NCI-H82 treated with DMSO at 0.1 percent for 48 hours (cell line): ENCODE results near the gene ANKRD13B.
A peak's percentile ranks its signal among the peaks of the same experiment; 100 is the strongest.
"Not testable (repeated sequence)": the region's sequence is repeated elsewhere in the genome, so short reads cannot be mapped to it uniquely, and the experiment has no call there.

Experiments used
- DNase-seq: peaks from one replicate; lab custom pipeline; 2025; ENCODE audit not compliant: unreplicated experiment; lab: John Stamatoyannopoulos, UW

Gene ANKRD13B

GRCh38 chr17:29640981-29641642 lies 48.2 kb downstream of the ANKRD13B start:
- DNase-seq = no peak

DNA sequence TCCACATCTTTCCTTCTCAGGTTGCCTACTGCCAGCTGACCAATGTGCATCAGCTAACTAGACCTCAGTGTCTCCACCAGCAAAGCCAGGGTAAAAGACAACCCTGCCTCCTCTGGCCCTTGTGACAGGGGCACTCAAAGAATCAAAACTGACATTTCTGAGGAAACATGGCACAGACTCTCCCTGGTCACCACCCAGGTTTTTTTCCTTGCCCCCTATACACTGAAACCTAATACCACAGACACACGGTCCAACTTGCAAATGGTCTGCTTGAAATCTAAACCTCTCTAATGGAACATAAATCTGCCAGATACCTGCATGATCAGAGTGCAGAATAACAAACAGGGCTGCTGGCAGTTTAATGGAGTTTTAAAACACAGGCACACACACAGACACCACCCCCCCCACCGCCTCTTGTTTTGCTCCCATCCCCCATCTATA lies 49.3 kb downstream of the ANKRD13B start:
- peak; percentile 63 for DNase-seq

- no peak for DNase-seq
Measured at GRCh38 chr17:29643817-29644160, 50.9 kb downstream of the ANKRD13B start.

- DNase-seq = no peak
Measured at GRCh38 chr17:29645515-29646051, 52.7 kb downstream of the ANKRD13B start.

DNA sequence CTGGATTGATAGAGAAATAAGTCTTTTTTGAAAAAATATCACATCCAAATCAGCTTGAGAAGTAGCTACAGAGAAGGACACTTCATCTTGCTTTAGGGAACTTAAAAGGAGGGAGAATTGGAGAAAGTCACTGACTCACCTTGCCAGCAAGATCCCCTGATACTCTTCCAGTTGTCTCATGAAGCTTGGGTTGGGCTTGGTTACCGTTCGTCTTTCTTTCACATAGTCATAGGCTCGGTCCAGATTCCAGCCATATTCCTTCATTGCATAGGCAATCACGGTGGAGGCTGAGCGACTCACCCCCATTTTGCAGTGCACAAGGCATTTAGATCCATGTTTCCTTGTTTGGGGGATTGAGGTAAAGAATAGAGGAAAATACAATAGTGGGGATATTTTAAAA lies 55.1 kb downstream of the ANKRD13B start:
- DNase-seq = no peak

- DNase-seq = no peak
Measured at GRCh38 chr17:29649359-29649758, 56.4 kb downstream of the ANKRD13B start.

DNA sequence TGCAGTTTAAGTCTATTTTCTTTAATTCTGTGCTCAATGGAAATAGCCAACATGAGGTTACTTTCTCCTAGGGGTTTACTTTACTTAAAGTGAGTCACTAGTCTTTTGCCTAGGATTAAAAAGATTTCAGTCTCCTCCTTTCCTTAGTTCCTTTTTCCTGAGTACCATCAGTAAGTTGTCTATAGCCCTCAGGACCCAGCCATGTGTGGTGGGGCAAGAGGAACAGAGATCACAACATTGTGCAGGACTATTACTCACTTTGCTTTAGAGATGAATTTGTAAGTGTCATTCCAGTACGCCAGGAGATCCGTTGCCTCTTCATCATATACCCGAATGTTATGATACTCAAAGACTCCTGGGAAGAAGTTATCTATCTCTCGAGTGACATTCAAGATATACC lies 57.5 kb downstream of the ANKRD13B start:
- no peak for DNase-seq

GRCh38 chr17:29651913-29652312 lies 59.0 kb downstream of the ANKRD13B start:
- DNase-seq = not testable (repeated sequence)

DNA sequence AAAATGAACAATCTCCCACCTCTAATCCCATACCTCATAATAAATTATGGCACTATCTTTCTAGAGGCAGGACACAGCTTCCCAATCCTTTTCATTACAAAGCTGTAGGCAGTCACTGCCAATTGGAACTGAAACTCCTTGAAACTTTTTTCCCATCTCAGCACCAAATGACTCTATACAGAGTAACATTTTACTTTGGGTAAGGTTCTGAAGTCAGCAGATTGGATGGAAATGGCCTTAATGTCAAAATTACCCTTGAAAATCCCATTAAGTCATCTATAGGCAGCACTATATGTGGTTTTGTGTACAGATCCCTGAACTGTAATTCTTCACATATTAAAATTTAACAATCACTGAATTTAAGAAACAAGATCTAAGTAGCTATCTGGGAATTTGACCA lies 60.0 kb downstream of the ANKRD13B start:
- no peak for DNase-seq

DNA sequence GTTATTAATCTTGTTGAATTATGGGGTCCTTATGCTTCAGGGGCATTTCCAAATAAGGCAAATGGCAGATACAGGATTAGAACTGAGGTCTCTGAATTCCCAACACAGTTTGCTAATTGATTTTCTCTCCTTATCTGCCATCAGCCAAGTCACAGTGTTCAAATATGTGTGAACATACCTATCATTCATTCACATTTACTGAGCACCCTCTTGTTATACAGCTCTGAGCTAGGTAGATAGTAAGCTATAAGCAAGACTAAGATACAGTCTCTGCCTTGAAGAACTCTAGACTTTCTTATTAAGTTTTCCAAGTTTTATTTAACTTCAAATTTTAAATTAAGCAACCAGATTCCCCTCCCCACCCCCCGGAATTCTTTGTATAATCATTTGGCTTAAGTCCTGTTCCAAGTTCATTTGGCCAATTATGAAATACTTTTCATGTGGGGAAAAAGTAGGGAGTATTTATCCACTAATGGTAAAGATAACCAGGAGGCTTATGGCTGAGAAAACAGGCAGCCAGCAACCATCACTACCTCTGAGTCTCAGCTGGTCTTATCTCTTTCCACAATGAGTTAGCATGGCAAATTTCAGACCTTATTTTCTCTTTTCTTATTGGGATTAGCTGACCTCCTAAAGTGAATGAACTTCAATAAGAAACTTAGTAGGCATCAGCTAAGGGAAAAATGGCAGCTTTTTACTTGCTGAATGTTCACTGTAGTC lies 61.2 kb downstream of the ANKRD13B start:
- DNase-seq = no peak

- no peak for DNase-seq
Measured at GRCh38 chr17:29655323-29655722, 62.4 kb downstream of the ANKRD13B start.

- no peak for DNase-seq
Measured at GRCh38 chr17:29659155-29659554, 66.2 kb downstream of the ANKRD13B start.

DNA sequence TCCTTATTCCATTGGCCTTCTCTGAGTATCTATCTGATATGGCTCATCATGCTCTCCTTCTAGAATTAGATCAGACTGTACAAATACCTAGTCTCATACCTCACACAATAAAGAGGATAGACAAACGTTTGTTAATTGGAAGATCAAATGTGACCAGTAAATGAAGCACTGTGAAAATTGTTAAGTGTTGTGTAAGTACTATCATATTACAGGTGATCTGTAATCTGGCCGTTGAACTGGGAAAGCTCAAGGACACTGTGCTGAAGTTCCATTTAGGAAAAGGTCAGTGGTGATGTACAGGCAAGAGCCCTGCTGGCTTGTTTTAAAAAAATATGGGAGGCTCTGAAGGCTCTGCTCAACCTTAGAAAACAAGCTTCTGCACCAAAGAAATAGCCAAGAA lies 68.3 kb downstream of the ANKRD13B start:
- no peak for DNase-seq

DNA sequence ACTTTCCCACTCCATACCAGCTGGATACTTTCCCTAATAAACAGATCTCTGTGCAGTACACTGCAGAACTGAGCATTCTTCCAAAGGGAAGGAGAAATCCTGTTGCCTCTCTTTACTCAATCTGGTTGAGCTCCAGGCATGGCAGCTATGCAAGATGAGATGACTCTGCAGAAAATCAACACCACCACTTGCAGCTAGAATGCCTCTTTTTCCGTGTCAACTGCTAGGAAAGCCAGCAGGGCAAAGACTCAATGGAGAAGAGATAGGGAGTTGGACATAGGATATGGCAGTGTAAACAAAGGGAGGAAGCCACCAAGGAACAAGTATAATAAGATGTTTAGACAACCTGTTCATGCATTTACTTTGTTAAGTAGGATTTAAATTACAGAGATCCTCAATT lies 70.2 kb downstream of the ANKRD13B start:
- no peak for DNase-seq
